Measurements from ENCODE around the gene SMAGP. TPM values are rescaled to one million over a fixed set of nuclear protein-coding genes. Genes with fewer than 3 reads are reported as not detected.

SMAGP gene
- total RNA-seq, 1 experiment from 2014 or later = 12.4 TPM

GRCh38 chr12:51244269-51244668 lies 25.9 kb downstream of the SMAGP start:
- peaks cover 32 to 33% of the 10 kb centered on the region in 2 experiments for H3K4me1 Mint-ChIP-seq
- TF ChIP-seq CTCF (conservative IDR thresholded peaks at IDR 0.05) = no peak

More at GRCh38 chr12:51244269-51244668, 25.9 kb downstream of the SMAGP start:
- Histone ChIP-seq H4K91ac (ENCODE audit: insufficient read length, low read depth, low read length) (no peak overlapping the region), H3K9me3 (ENCODE audit: control insufficient read depth, low read depth, low read length) (no peaks in the 10 kb centered on the region), H3K79me1 (ENCODE audit: insufficient read depth, low read depth, low read length, poor library complexity, severe bottlenecking) (no peaks in the 10 kb centered on the region), H3T11ph (ENCODE audit: low read length) (no peak overlapping the region), H2BK12ac (ENCODE audit: insufficient read length, low read depth, low read length) (no peak overlapping the region), H2BK120ac (ENCODE audit: low read depth, low read length, poor library complexity, severe bottlenecking) (no peak overlapping the region), H3K4me1 (ENCODE audit: insufficient read depth, low read length) (peaks cover 7% of the 10 kb centered on the region; the same call in 1 of the 2 replicates), H4K5ac (ENCODE audit: insufficient read length, low read depth, low read length) (no peak overlapping the region), H4K20me1 (ENCODE audit: control insufficient read depth, insufficient read depth, insufficient read length) (no peaks in the 10 kb centered on the region), H3K27ac (ENCODE audit: insufficient read length, low read depth, low read length) (no peak overlapping the region), H3K27me3 (ENCODE audit: insufficient read depth, low read length) (no peaks in the 10 kb centered on the region), H3K23me2 (ENCODE audit: insufficient read length, low read depth, low read length, poor library complexity, severe bottlenecking) (no peaks in the 10 kb centered on the region), H3K4me2 (ENCODE audit: insufficient read depth, insufficient read length, low read length) (no peak overlapping the region), H3K18ac (ENCODE audit: insufficient read length, low read depth, low read length) (no peak overlapping the region), H2AK5ac (ENCODE audit: insufficient read length, low read length) (no peak overlapping the region), H2BK5ac (ENCODE audit: insufficient read length, low read length) (no peak overlapping the region), H3K23ac (ENCODE audit: insufficient read length, low read depth, low read length) (no peak overlapping the region), H3K4ac (ENCODE audit: low read depth, low read length) (no peak overlapping the region), H4K8ac (replicated peaks; ENCODE audit: insufficient read length, low read depth, low read length) (no peak overlapping the region), H2BK15ac (ENCODE audit: low read depth, low read length) (no peak overlapping the region), H3K9ac (ENCODE audit: extremely low read depth, insufficient read length, low read length) (no peak overlapping the region), H3K56ac (ENCODE audit: insufficient read length, low read depth, low read length) (no peak overlapping the region), H3K79me2 (ENCODE audit: insufficient read depth, low read length) (peaks cover 2% of the 10 kb centered on the region; the same call in 1 of the 2 replicates), H2BK20ac (ENCODE audit: low read depth, low read length, poor library complexity, severe bottlenecking) (no peak overlapping the region), H3K14ac (ENCODE audit: insufficient read depth, low read length) (no peak overlapping the region), H2AFZ (ENCODE audit: low read length) (no peak overlapping the region)
- no CpG with 5 or more reads among the region's 4 CpGs for WGBS (ENCODE audit: extremely low coverage, insufficient read length, low lambda C conversion rate)
- no peak for DNase-seq
- no peak overlapping the region; a peak in 1 of 7 replicates for H3K27ac Mint-ChIP-seq
- no peaks in the 10 kb centered on the region for H3K27me3 Mint-ChIP-seq (ENCODE audit: low read depth)
- H3K9me3 Mint-ChIP-seq = no peaks in the 10 kb centered on the region
- no peak overlapping the region for H3K4me3 Mint-ChIP-seq
- H3K36me3 Mint-ChIP-seq (ENCODE audit: insufficient read depth in 1 of 3, low read depth in 3 of 3) = peaks cover 31 to 54% (median 37%) of the 10 kb centered on the region in 3 experiments

Measured in H9 (cell line).